ENCODE data around the gene SLC17A7.

Gene SLC17A7

DNA sequence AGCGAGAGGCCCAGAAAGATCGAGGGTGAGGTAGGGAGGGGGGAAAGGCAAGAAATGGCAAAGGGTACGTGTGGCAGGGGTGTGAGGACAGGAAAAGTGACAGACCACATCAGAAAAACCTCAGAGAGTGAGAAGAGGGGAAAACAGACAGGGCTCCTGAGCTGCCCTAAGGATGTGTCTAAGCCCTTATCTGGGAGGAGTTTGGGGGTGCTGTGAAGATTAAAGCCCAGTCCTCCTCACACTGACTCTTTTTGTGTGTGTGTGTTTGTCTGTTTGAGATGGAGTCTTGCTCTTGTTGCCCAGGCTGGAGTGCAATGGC lies 17.4 kb downstream of the SLC17A7 start:
- TF ChIP-seq, protein P1, sequence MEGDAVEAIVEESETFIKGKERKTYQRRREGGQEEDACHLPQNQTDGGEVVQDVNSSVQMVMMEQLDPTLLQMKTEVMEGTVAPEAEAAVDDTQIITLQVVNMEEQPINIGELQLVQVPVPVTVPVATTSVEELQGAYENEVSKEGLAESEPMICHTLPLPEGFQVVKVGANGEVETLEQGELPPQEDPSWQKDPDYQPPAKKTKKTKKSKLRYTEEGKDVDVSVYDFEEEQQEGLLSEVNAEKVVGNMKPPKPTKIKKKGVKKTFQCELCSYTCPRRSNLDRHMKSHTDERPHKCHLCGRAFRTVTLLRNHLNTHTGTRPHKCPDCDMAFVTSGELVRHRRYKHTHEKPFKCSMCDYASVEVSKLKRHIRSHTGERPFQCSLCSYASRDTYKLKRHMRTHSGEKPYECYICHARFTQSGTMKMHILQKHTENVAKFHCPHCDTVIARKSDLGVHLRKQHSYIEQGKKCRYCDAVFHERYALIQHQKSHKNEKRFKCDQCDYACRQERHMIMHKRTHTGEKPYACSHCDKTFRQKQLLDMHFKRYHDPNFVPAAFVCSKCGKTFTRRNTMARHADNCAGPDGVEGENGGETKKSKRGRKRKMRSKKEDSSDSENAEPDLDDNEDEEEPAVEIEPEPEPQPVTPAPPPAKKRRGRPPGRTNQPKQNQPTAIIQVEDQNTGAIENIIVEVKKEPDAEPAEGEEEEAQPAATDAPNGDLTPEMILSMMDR (IDR thresholded peaks at IDR 0.05; ENCODE audit: unreplicated experiment in 3 of 3) = no peak
- Mint-ChIP-seq H3K4me1 (peaks cover 51% of the 10 kb centered on the region), H3K4me3 (peak overlapping the region; percentile 14 to 41 (median 41)), H3K27ac (peak overlapping the region in 1 of 3 experiments; percentile 8), H3K9me3 (peaks cover 3% of the 10 kb centered on the region), H3K27me3 (ENCODE audit: low read depth) (peaks cover 100% of the 10 kb centered on the region), H3K36me3 (ENCODE audit: low read depth) (no peaks in the 10 kb centered on the region)

DNA sequence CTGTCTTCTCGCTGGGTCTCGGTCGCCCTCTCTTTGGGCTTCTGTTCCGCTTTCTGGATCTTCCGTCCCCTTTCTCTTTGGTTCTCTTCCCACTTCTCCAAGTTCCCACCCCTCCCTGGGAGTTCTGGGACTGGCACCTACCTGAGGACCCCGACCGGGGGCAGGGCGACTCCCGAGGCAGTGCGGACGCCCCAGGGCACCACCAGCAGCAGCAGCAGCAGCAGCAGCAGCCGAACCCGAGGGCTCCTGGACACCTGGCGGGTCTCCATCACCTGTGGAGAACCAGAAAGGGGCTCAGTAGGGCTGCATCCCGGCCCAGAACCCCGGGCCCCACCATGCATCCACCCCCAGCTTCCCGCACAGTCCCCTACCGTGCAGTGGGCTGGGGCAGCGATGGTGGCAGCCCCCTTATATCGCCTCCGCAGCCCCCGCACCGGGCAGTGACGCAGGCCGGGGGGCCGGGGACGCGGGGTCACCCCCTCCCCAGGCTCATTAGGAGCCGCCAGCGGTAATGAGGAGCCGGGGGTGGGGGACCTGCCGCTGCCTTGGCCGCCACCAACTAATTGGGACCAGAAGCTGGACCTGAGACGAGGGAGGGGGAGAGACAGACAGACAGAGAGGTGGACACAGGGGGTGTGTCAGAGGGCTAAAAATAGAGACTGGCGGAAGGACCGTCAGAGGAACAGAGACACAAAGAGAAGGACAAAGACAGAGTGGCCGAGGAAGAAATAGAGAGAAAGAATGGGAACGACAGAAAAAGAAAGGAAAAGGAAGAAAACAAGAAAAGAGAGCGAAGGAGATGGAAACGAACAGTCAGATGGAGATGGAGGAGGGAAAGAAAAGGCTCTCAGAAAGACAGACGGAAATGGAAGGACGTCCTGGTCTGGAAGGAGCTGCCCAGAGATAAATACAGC lies 18.0 kb downstream of the SLC17A7 start, which contains the start of gene PTH2:
PTH2 (minus strand) TSS at position 371 of the 914 bp plus-strand sequence; CDS start at position 269, 102 bp downstream.
- H3K36me3 Mint-ChIP-seq (ENCODE audit: low read depth) = no peaks in the 10 kb centered on the region
- peaks cover 100% of the 10 kb centered on the region for H3K27me3 Mint-ChIP-seq (ENCODE audit: low read depth)
- H3K27ac Mint-ChIP-seq = peak within 1 kb of the TSS in 1 of 3 experiments; percentile 8
- peaks cover 46% of the 10 kb centered on the region for H3K4me1 Mint-ChIP-seq
- peaks cover 3% of the 10 kb centered on the region for H3K9me3 Mint-ChIP-seq
- peak within 1 kb of the TSS; percentile 67 to 75 (median 70) for H3K4me3 Mint-ChIP-seq
- TF ChIP-seq, protein P1 (IDR thresholded peaks at IDR 0.05; ENCODE audit: unreplicated experiment in 3 of 3) = no peak

DNA sequence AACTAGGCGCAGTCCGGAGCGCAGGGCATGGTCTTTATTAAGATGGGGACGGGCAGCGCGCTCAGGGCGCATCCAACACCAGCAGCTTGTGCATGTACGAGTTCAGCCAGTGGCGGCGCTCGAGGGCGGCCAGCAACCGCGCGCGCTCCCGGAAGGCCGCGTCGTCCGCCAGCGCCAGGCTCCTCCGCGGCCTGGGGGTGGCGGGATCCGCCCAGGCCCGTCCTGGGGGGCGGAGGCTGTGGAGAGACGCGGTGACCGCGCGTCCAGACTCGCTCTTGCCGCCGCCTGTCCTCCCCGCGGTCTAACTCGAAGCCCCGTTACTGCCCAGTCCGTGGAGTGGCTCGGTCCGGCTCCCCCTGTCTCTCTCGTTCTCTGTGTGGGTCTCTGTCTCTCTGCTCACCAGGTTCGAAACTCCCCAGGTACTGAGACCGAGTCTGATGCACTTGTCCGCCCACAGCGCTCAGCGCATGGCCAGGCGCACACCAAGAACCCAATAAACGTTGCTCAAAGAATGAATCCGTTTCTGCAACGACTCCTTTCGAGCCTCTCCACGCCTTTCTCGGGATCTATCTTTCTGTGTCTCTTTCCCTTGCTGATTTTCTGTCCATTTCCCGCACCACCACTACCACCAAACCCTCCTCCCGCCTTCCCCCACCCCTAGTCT lies 18.8 kb downstream of the SLC17A7 start:
- H3K9me3 Mint-ChIP-seq = peaks cover 3% of the 10 kb centered on the region
- H3K36me3 Mint-ChIP-seq (ENCODE audit: low read depth) = no peaks in the 10 kb centered on the region
- H3K4me3 Mint-ChIP-seq = peak overlapping the region; percentile 67 to 75 (median 70)
- no peak overlapping the region for H3K27ac Mint-ChIP-seq
- peaks cover 49% of the 10 kb centered on the region for H3K4me1 Mint-ChIP-seq
- TF ChIP-seq, protein P1 (IDR thresholded peaks at IDR 0.05; ENCODE audit: unreplicated experiment in 3 of 3) = peak; percentile 23 to 56 (median 49)
- H3K27me3 Mint-ChIP-seq (ENCODE audit: low read depth) = peaks cover 96% of the 10 kb centered on the region

GRCh38 chr19:49421878-49422202 lies 19.5 kb downstream of the SLC17A7 start:
- H3K9me3 Mint-ChIP-seq = peaks cover 3% of the 10 kb centered on the region
- H3K27me3 Mint-ChIP-seq (ENCODE audit: low read depth) = peaks cover 93% of the 10 kb centered on the region

DNA sequence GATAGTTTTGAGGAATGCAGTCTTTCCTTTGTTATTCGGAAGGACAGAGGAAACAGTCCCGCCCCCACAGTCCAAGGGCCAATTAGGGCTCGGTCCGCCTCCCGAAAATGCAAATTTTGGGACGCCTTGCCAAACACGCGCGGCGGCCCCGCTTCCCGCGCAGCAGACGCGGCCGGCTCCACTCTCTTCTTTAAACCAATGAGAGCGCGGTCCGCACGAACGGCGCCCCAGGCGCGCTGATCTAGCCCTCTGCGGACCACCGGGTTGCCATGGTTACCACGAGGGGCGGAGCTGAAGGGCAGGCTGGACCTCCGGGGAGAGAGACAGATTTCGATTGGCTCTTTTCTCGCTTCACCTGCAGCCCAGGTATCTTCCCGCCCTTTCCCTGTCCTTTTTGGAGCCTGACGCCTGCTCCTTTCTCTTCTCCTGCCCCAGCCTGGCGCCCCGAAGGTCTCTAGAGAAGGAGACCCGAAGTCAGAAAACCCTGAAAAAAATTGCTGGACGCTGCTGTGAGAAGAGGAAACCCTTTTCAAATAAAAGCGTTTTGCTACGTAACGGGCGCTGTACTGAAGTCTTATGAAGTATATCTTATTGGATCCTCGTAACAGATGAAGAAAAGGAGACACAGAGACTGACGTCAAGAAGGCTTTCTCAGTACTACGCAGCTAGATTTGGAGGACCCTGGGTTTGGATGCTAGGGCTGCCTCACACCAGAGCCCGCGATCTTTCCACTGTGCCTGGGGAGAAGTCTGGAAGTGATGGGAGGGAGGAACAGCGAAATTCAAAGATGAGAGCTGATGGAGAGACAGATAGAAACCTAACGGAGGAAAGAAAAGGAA lies 20.1 kb downstream of the SLC17A7 start:
- Mint-ChIP-seq H3K9me3 (peaks cover 3% of the 10 kb centered on the region), H3K27me3 (ENCODE audit: low read depth) (peaks cover 92% of the 10 kb centered on the region), H3K27ac (no peak overlapping the region), H3K4me1 (peaks cover 42% of the 10 kb centered on the region), H3K36me3 (ENCODE audit: low read depth) (no peaks in the 10 kb centered on the region), H3K4me3 (peak overlapping the region; percentile 24 to 29 (median 29))
- TF ChIP-seq, protein P1 (IDR thresholded peaks at IDR 0.05; ENCODE audit: unreplicated experiment in 3 of 3) = no peak

More at GRCh38 chr19:49421878-49422202, 19.5 kb downstream of the SLC17A7 start:
- Mint-ChIP-seq H3K4me1 (peaks cover 48% of the 10 kb centered on the region), H3K36me3 (ENCODE audit: low read depth) (no peaks in the 10 kb centered on the region), H3K4me3 (peak overlapping the region in 2 of 3 experiments; percentile 24 to 29), H3K27ac (no peak overlapping the region)
- TF ChIP-seq, protein P1 (IDR thresholded peaks at IDR 0.05; ENCODE audit: unreplicated experiment in 3 of 3) = no peak

Measured in nephron (organoid).